ENCODE results near the gene TRIM32.
"Not testable (repeated sequence)": the region's sequence is repeated elsewhere in the genome, so short reads cannot be mapped to it uniquely, and the experiment has no call there.

DNA sequence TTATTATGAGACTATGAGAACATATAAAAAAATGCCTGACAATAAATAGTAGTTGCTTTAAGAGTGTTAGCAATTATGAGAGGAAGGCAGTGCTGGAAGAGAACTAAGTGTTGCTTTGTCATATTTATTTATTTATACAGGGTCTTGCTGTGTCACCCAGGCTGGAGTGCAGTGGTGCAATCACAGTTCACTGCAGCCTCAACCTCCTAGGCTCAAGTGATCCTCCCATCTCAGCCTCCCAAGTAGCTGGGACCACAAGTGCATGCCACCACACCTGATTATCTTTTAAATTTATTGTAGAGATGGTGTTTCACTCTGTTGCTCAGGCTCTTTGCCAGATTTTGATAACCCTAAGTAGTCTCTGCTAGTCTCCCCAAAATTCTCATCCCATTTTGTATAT lies 3.7 kb downstream of the TRIM32 start:
- TF ChIP-seq CTCF (IDR thresholded peaks at IDR 0.05 in 4 of 5, conservative IDR thresholded peaks at IDR 0.05 in 1 of 5); POLR2A (IDR thresholded peaks at IDR 0.05): not testable (repeated sequence)
